GM12878 (cell line): ENCODE results near the gene CHRM4. TPM values are rescaled to one million over a fixed set of nuclear protein-coding genes. Genes with fewer than 3 reads are reported as not detected.
"Not testable (repeated sequence)": the region's sequence is repeated elsewhere in the genome, so short reads cannot be mapped to it uniquely, and the experiment has no call there.

Source experiments
- ATAC-seq: fragments of 200-7000 bp; cut with Tn5 transposase; 3 replicates; pipeline ENCODE4 v1.9.1; 2020; ENCODE audit warnings: mild to moderate bottlenecking, moderate library complexity
- BruUV-seq: library from RNA; stranded (reverse); fragments of 400-500 nt; replicated peaks from 2 replicates; lab custom pipeline; 2021; lab: Mats Ljungman, UMichigan
- CTCF ChIA-PET: fragments of 300-600 bp; sonication (Branson Sonifier 250); formaldehyde crosslinking; extraction: SDS; loops from one replicate; lab custom pipeline; 2021; ENCODE audit warnings: inconsistent platforms; lab: Yijun Ruan, JAX
- POLR2A ChIA-PET: fragments of 350-600 bp; formaldehyde crosslinking; extraction: SDS; loops from one replicate; lab custom pipeline; 2021; ENCODE audit warnings: inconsistent platforms; lab: Charles Lee
- RAD21 ChIA-PET: fragments of 300-600 bp; sonication (Branson Sonifier 250); formaldehyde crosslinking; loops from one replicate; lab custom pipeline; 2023; ENCODE audit warnings: antibody characterized with exemption; ENCODE audit not compliant: unreplicated experiment; lab: Charles Lee
- SMC1A ChIA-PET: fragments of 300-600 bp; sonication (Branson Sonifier 250); formaldehyde crosslinking; loops from one replicate; lab custom pipeline; 2023; ENCODE audit not compliant: unreplicated experiment, uncharacterized antibody; lab: Charles Lee
- DNase-seq: peaks from one replicate; pipeline ENCODE4 v3.0.0-alpha.2; 2011; ENCODE audit warnings: low read depth, low spot score
- FAIRE-seq: peaks from 3 replicates; lab custom pipeline; 2011; peaks lifted over from hg19 to GRCh38; lab: Jason Lieb, UNC
- H2AFZ ChIP-seq: 2 replicates; pipeline ENCODE4 v1.6.0; 2011; ENCODE audit warnings: low read depth, low read length, control low read depth; ENCODE audit not compliant: control insufficient read depth
- H3K27ac ChIP-seq: 2 replicates; pipeline ENCODE4 v1.5.1; 2011; ENCODE audit warnings: control low read depth; ENCODE audit not compliant: control insufficient read depth, insufficient read depth
- H3K27me3 ChIP-seq, 2 experiments: replicated peaks in 1 of 2; 2 replicates each; pipeline versions ENCODE4 v1.6.0 to v1.6.1; 2011; ENCODE audit warnings: low read length in 1 of 2; ENCODE audit not compliant: control insufficient read depth in 2 of 2, insufficient read depth in 2 of 2
- H3K36me3 ChIP-seq, 2 experiments: 2 replicates each; pipeline ENCODE4 v1.5.1; 2011; ENCODE audit warnings: low read length in 1 of 2; ENCODE audit not compliant: control insufficient read depth in 2 of 2, insufficient read depth in 2 of 2
- H3K4me1 ChIP-seq: 2 replicates; pipeline ENCODE4 v1.6.1; 2011; ENCODE audit warnings: mild to moderate bottlenecking, low read length, moderate library complexity, mixed read lengths; ENCODE audit not compliant: control insufficient read depth, insufficient read depth
- H3K4me2 ChIP-seq: 2 replicates; pipeline ENCODE4 v1.6.0; 2011; ENCODE audit warnings: control low read depth; ENCODE audit not compliant: control insufficient read depth, insufficient read depth
- H3K4me3 ChIP-seq: fragments of 200-600 bp; sonication (generic); 2 replicates; pipeline ENCODE4 v1.5.1; 2016
- H3K79me2 ChIP-seq: 2 replicates; pipeline ENCODE4 v1.6.0; 2011; ENCODE audit warnings: low read length; ENCODE audit not compliant: control insufficient read depth, insufficient read depth
- H3K9ac ChIP-seq: 2 replicates; pipeline ENCODE4 v1.8.0; 2011; ENCODE audit warnings: low read length, control low read depth, mixed read lengths; ENCODE audit not compliant: control insufficient read depth, insufficient read depth
- H3K9me3 ChIP-seq: replicated peaks from 3 replicates; pipeline ENCODE4 v1.5.1; 2011; ENCODE audit warnings: mild to moderate bottlenecking, low read length; ENCODE audit not compliant: control insufficient read depth, insufficient read depth
- H4K20me1 ChIP-seq: 2 replicates; pipeline ENCODE4 v1.6.0; 2011; ENCODE audit not compliant: control insufficient read depth, insufficient read depth
- CREM ChIP-seq: IDR thresholded peaks from 2 replicates; pipeline ENCODE4 v1.6.1; 2014; ENCODE audit warnings: antibody characterized with exemption, low read depth
- CTCF ChIP-seq, 3 experiments: IDR thresholded peaks in 2 of 3; conservative IDR thresholded peaks in 1 of 3; 2 replicates each; pipeline ENCODE4 v1.5.1; 2011; ENCODE audit warnings: low read depth in 3 of 3, low read length in 3 of 3, mild to moderate bottlenecking in 3 of 3, control low read depth in 2 of 3, moderate library complexity in 2 of 3, inconsistent platforms in 1 of 3, mixed read lengths in 1 of 3; ENCODE audit not compliant: control insufficient read depth in 2 of 3, insufficient read depth in 1 of 3; ENCODE audit errors: extremely low read depth in 1 of 3
- MEF2A ChIP-seq: IDR thresholded peaks from 2 replicates; pipeline ENCODE4 v1.6.1; 2011; ENCODE audit warnings: low read depth, mild to moderate bottlenecking, low read length, moderate library complexity; ENCODE audit not compliant: insufficient read depth
- MLLT1 ChIP-seq: fragments of 450-650 bp; IDR thresholded peaks from 2 replicates; pipeline ENCODE4 v1.6.1; 2016; ENCODE audit warnings: mild to moderate bottlenecking
- NR2C2 ChIP-seq: IDR thresholded peaks from 2 replicates; pipeline ENCODE4 v1.6.1; 2011; ENCODE audit warnings: borderline replicate concordance, low read depth; ENCODE audit not compliant: control insufficient read depth, insufficient read length
- PRDM15 ChIP-seq: fragments of 450-650 bp; formaldehyde crosslinking; IDR thresholded peaks from 2 replicates; pipeline ENCODE4 v1.4.0; 2020; ENCODE audit warnings: mild to moderate bottlenecking, moderate library complexity
- SMC3 ChIP-seq: IDR thresholded peaks from 2 replicates; pipeline ENCODE4 v1.6.1; 2011; ENCODE audit warnings: low read length, improper control_type of control experiment, borderline replicate concordance
- SP1 ChIP-seq: IDR thresholded peaks from one replicate; pipeline ENCODE4 v1.6.1; 2011; ENCODE audit warnings: low read depth, low read length
- TCF7 ChIP-seq: IDR thresholded peaks from 2 replicates; pipeline ENCODE4 v1.6.1; 2014; ENCODE audit warnings: antibody characterized with exemption, borderline replicate concordance
- WGBS: methylation state at CpG from one replicate; pipeline ENCODE4 v1.1.6; 2016; ENCODE audit warnings: low lambda C conversion rate; ENCODE audit not compliant: insufficient replicate concordance, insufficient coverage; ENCODE audit errors: missing lambda C conversion rate; 5-methylcytosine and 5-hydroxymethylcytosine counted together
- in situ Hi-C: fragments of 300-500 bp; cut with MboI; formaldehyde crosslinking; loops from 9 replicates; pipeline ENCODE4 v1.14.3; 2018; ENCODE audit warnings: mixed read lengths
- intact Hi-C: fragments of 100-400 bp; cut with micrococcal nuclease; formaldehyde crosslinking; loops from one replicate; pipeline ENCODE4 v1.14.2; 2022; ENCODE audit not compliant: unreplicated experiment
- polyA plus RNA-seq, 11 experiments: library from polyadenylated mRNA; depleted of rRNA in 4 of 11; unstranded in 6 of 11; stranded (reverse) in 5 of 11; fragments of >200 nt; fragmentation: Nextera tagmentation in 4 of 11; fragmentation: Illumina TruSeq in 1 of 11; extraction: Ambion mirVana in 4 of 11; extraction: Trizol in 1 of 11; gene quantifications; 1 replicate in 1 of 11; 2 replicates in 10 of 11; pipeline versions ENCODE4 v1.2.1 to v1.2.3, GENCODE V29; 2011 to 2016; ENCODE audit warnings: inconsistent platforms in 2 of 11, missing spikeins in 2 of 11, low read depth in 1 of 11
- total RNA-seq, 4 experiments: library from RNA; depleted of rRNA in 3 of 4; stranded (reverse); fragments of >200 nt in 3 of 4; fragmentation: Illumina TruSeq in 1 of 4; extraction: Trizol in 1 of 4; gene quantifications; 2 replicates each; pipeline versions ENCODE4 v1.2.1 to v1.2.3, GENCODE V29; 2013 to 2021

Gene CHRM4
- total and polyA plus RNA-seq, 10 of the 15 experiments (the other 5 are each of a cell fraction or from before 2014, with no cell fraction given): 0.12 to 0.23 (median 0.13) TPM; not detected in 7

GRCh38 chr11:46372501-46372900 is 19.1 kb downstream of the CHRM4 start:
- H3K4me1 ChIP-seq, H3K9me3 ChIP-seq, RAD21 ChIA-PET, ATAC-seq, H3K9ac ChIP-seq, DNase-seq, intact Hi-C loops, H4K20me1 ChIP-seq, FAIRE-seq, in situ Hi-C loops, H3K4me2 ChIP-seq, BruUV-seq, SMC1A ChIA-PET, H3K27me3 ChIP-seq, H3K79me2 ChIP-seq, H2AFZ ChIP-seq, H3K4me3 ChIP-seq, H3K27ac ChIP-seq: not testable (repeated sequence)
- POLR2A ChIA-PET: interaction anchor here (0.6 kb wide), 1 partner anchor 144 kb away, joined by 3 read pairs; no protein-coding TSS in a partner anchor
- CTCF ChIA-PET: interaction anchor here (15.2 kb wide), 1 partner anchor 21 kb away, joined by 423 read pairs; the partner anchor contains the start of gene DGKZ
- peaks cover 13 to 36% of the 10 kb centered on the region in 2 experiments; a peak in 3 of 4 replicates for H3K36me3 ChIP-seq
- 94% methylated on average over 15 of the region's 15 CpGs for WGBS

GRCh38 chr11:46372086-46372485 is 19.5 kb downstream of the CHRM4 start:
- ChIA-PET CTCF (interaction anchor here (15.2 kb wide), 1 partner anchor 20 kb away, joined by 423 read pairs; the partner anchor contains the start of gene DGKZ), POLR2A (interaction anchor here (0.6 kb wide), 1 partner anchor 145 kb away, joined by 3 read pairs; no protein-coding TSS in a partner anchor), SMC1A (no interaction called here), RAD21 (no interaction called here)
- no peaks in the 10 kb centered on the region for H3K79me2 ChIP-seq
- intact Hi-C loops (no loop called here), in situ Hi-C loops (no loop called here)
- no peak overlapping the region for H3K9ac ChIP-seq
- WGBS: 89% methylated on average over 10 of the region's 10 CpGs
- no peak overlapping the region for H2AFZ ChIP-seq
- no peaks in the 10 kb centered on the region for H3K9me3 ChIP-seq
- no TSS peak for BruUV-seq
- H3K36me3 ChIP-seq: peaks cover 13 to 36% of the 10 kb centered on the region in 2 experiments; a peak in 3 of 4 replicates
- H3K27me3 ChIP-seq: no peaks in the 10 kb centered on the region
- no peak for FAIRE-seq
- no peak overlapping the region for H3K4me2 ChIP-seq
- ATAC-seq: no peak
- no peaks in the 10 kb centered on the region for H3K4me1 ChIP-seq
- no peak overlapping the region for H3K27ac ChIP-seq
- H3K4me3 ChIP-seq: no peak overlapping the region
- no peaks in the 10 kb centered on the region for H4K20me1 ChIP-seq
- no peak for DNase-seq
- TF ChIP-seq SMC3: no peak
- TF ChIP-seq MLLT1: no peak
- TF ChIP-seq PRDM15: no peak
- no peak for TF ChIP-seq SP1
- TF ChIP-seq CREM: no peak
- TF ChIP-seq NR2C2: no peak
- no peak for TF ChIP-seq TCF7
- TF ChIP-seq MEF2A: no peak
- TF ChIP-seq CTCF (IDR thresholded peaks at IDR 0.05 in 2 of 3, conservative IDR thresholded peaks at IDR 0.05 in 1 of 3; ENCODE audit: control insufficient read depth in 2 of 3, extremely low read depth in 1 of 3, insufficient read depth in 1 of 3, low read depth in 3 of 3, low read length in 3 of 3): no peak
